ENCODE results near the gene RAB11FIP4.

Gene RAB11FIP4

DNA sequence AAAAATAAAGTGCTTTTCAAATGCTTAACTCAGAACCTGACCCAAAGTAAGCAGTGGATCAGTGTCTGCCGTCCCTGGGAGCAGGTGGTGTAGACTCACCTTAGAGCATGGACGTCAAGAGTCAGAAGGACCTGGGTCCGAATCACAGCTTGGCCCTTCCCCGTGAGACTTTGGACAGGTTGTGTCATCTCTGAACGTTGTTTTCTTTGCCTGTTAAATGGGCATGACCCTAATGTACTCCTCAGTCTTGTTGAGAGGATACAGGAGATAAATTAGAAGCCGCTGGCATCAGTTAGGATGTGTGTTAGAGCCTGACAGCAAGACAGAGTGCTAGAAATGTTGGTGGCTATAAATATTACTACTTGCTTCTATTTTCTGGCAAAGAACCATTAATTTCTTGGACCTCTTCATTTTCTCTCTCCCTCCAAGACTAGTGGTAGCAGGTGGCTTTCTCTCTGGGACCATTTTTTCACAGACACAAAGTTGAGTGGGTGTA, 68.8 kb downstream of the RAB11FIP4 start:
- Histone ChIP-seq H3K9ac (ENCODE audit: low read depth, low read length, poor library complexity, severe bottlenecking) (no peak overlapping the region), H4K20me1 (ENCODE audit: insufficient read depth, low read length, poor library complexity, severe bottlenecking) (no peaks in the 10 kb centered on the region), H3K36me3 (ENCODE audit: insufficient read depth, low read length) (no peaks in the 10 kb centered on the region), H3F3A (ENCODE audit: low read depth) (no peaks in the 10 kb centered on the region), H3K79me2 (ENCODE audit: insufficient read depth, low read length) (no peaks in the 10 kb centered on the region), H3K9me2 (replicated peaks; ENCODE audit: low read depth, low read length) (no peaks in the 10 kb centered on the region), H3K4me3 (ENCODE audit: low read length, poor library complexity, severe bottlenecking) (no peak overlapping the region), H3K9me3 (ENCODE audit: insufficient read depth, low read depth, low read length) (no peaks in the 10 kb centered on the region), H3K4me2 (ENCODE audit: low read depth, low read length, poor library complexity, severe bottlenecking) (no peak overlapping the region), H2AFZ (ENCODE audit: low read length) (no peak overlapping the region), H3K4me1 (ENCODE audit: insufficient read depth, low read length, poor library complexity, severe bottlenecking) (no peaks in the 10 kb centered on the region), H3K27me3 (ENCODE audit: insufficient read depth, low read length, poor library complexity, severe bottlenecking) (no peaks in the 10 kb centered on the region)
- TF ChIP-seq EZH2phosphoT487 (IDR thresholded peaks at IDR 0.05; ENCODE audit: borderline replicate concordance): no peak
- TF ChIP-seq, protein P1, sequence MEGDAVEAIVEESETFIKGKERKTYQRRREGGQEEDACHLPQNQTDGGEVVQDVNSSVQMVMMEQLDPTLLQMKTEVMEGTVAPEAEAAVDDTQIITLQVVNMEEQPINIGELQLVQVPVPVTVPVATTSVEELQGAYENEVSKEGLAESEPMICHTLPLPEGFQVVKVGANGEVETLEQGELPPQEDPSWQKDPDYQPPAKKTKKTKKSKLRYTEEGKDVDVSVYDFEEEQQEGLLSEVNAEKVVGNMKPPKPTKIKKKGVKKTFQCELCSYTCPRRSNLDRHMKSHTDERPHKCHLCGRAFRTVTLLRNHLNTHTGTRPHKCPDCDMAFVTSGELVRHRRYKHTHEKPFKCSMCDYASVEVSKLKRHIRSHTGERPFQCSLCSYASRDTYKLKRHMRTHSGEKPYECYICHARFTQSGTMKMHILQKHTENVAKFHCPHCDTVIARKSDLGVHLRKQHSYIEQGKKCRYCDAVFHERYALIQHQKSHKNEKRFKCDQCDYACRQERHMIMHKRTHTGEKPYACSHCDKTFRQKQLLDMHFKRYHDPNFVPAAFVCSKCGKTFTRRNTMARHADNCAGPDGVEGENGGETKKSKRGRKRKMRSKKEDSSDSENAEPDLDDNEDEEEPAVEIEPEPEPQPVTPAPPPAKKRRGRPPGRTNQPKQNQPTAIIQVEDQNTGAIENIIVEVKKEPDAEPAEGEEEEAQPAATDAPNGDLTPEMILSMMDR (conservative IDR thresholded peaks at IDR 0.05; ENCODE audit: low read length): no peak

DNA sequence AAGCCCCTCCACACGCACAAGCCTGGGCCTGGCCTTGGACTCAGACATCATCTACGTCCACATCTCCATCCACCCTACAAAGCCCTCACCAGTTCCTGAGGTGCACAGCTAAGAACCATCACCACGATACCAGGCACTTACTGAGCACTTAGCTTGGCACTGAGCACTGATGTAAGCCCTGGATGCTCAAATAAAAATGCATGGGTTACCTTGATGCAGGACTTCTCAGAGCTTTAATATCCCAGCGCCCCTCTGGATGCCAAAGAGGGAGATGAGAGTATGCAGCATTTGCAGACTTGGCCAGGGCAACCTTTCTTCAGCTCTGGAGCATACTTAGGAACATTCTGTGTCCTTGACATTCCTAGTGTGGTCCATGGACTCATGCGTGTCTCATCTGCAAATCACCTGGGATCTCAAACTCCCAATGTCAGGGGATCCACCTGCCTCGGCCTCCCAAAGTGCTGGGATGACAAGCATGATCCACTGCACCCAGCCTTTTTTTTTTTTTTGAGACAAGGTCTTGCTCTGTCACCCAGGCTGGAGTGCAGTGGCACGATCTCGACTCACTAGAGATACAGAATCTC, 69.8 kb downstream of the RAB11FIP4 start:
- Histone ChIP-seq H4K20me1 (ENCODE audit: insufficient read depth, low read length, poor library complexity, severe bottlenecking) (no peaks in the 10 kb centered on the region), H3K4me2 (ENCODE audit: low read depth, low read length, poor library complexity, severe bottlenecking) (no peak overlapping the region), H3K9me2 (replicated peaks; ENCODE audit: low read depth, low read length) (no peaks in the 10 kb centered on the region), H2AFZ (ENCODE audit: low read length) (no peak overlapping the region), H3F3A (ENCODE audit: low read depth) (no peaks in the 10 kb centered on the region), H3K4me1 (ENCODE audit: insufficient read depth, low read length, poor library complexity, severe bottlenecking) (no peaks in the 10 kb centered on the region), H3K27me3 (ENCODE audit: insufficient read depth, low read length, poor library complexity, severe bottlenecking) (no peaks in the 10 kb centered on the region), H3K9ac (ENCODE audit: low read depth, low read length, poor library complexity, severe bottlenecking) (no peak overlapping the region), H3K36me3 (ENCODE audit: insufficient read depth, low read length) (no peaks in the 10 kb centered on the region), H3K79me2 (ENCODE audit: insufficient read depth, low read length) (no peaks in the 10 kb centered on the region), H3K9me3 (ENCODE audit: insufficient read depth, low read depth, low read length) (no peaks in the 10 kb centered on the region), H3K4me3 (ENCODE audit: low read length, poor library complexity, severe bottlenecking) (no peak overlapping the region)
- TF ChIP-seq, protein P1 (conservative IDR thresholded peaks at IDR 0.05; ENCODE audit: low read length): no peak
- TF ChIP-seq EZH2phosphoT487 (IDR thresholded peaks at IDR 0.05; ENCODE audit: borderline replicate concordance): no peak

DNA sequence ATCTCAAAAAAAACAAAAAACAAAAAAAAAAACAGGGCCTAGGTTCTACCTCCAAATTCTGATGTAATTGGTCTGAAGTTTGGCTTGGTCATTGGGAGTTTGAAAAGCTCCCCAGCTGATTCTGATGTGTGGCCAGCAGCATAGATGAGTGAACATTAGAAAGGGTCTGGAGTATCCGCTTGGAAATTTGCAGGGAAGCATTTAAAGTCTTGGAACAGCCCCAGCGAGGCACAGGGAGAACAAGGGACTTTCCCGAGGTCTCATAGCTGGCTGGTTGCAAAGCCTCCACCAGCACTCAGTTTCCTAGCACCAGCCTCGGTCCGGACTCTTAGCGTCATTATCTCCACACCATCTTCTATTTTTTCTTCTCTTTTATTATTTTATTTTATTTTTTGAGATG, 70.8 kb downstream of the RAB11FIP4 start:
- TF ChIP-seq, protein P1 (conservative IDR thresholded peaks at IDR 0.05; ENCODE audit: low read length): no peak
- no peak for TF ChIP-seq EZH2phosphoT487 (IDR thresholded peaks at IDR 0.05; ENCODE audit: borderline replicate concordance)
- no peaks in the 10 kb centered on the region for H3F3A ChIP-seq (ENCODE audit: low read depth)
- H3K27me3 ChIP-seq (ENCODE audit: insufficient read depth, low read length, poor library complexity, severe bottlenecking): no peaks in the 10 kb centered on the region
- no peaks in the 10 kb centered on the region for H3K36me3 ChIP-seq (ENCODE audit: insufficient read depth, low read length)
- H2AFZ ChIP-seq (ENCODE audit: low read length): no peak overlapping the region
- H3K9me3 ChIP-seq (ENCODE audit: insufficient read depth, low read depth, low read length): no peaks in the 10 kb centered on the region
- H3K4me2 ChIP-seq (ENCODE audit: low read depth, low read length, poor library complexity, severe bottlenecking): no peak overlapping the region
- no peak overlapping the region for H3K9ac ChIP-seq (ENCODE audit: low read depth, low read length, poor library complexity, severe bottlenecking)
- no peaks in the 10 kb centered on the region for H4K20me1 ChIP-seq (ENCODE audit: insufficient read depth, low read length, poor library complexity, severe bottlenecking)
- H3K9me2 ChIP-seq (replicated peaks; ENCODE audit: low read depth, low read length): no peaks in the 10 kb centered on the region
- no peak overlapping the region for H3K4me3 ChIP-seq (ENCODE audit: low read length, poor library complexity, severe bottlenecking)
- H3K4me1 ChIP-seq (ENCODE audit: insufficient read depth, low read length, poor library complexity, severe bottlenecking): no peaks in the 10 kb centered on the region
- H3K79me2 ChIP-seq (ENCODE audit: insufficient read depth, low read length): no peaks in the 10 kb centered on the region
